ENCODE measurements around the gene LIPT2. TPM values are rescaled to one million over a fixed set of nuclear protein-coding genes. Genes with fewer than 3 reads are reported as not detected.
A peak's percentile ranks its signal among the peaks of the same experiment; 100 is the strongest.

The LIPT2 gene
- 7.1 and 8.2 TPM in 2 replicates for total RNA-seq (2021)
- long read RNA-seq, transcript LIPT2-201 (2 exons, 1,018 nt): major isoform, 22 of 36 reads
- long read RNA-seq, partial matches to known transcripts: 0 of 36 reads
- long read RNA-seq, other reads (novel, unspliced or antisense): 10 of 36 reads

DNA sequence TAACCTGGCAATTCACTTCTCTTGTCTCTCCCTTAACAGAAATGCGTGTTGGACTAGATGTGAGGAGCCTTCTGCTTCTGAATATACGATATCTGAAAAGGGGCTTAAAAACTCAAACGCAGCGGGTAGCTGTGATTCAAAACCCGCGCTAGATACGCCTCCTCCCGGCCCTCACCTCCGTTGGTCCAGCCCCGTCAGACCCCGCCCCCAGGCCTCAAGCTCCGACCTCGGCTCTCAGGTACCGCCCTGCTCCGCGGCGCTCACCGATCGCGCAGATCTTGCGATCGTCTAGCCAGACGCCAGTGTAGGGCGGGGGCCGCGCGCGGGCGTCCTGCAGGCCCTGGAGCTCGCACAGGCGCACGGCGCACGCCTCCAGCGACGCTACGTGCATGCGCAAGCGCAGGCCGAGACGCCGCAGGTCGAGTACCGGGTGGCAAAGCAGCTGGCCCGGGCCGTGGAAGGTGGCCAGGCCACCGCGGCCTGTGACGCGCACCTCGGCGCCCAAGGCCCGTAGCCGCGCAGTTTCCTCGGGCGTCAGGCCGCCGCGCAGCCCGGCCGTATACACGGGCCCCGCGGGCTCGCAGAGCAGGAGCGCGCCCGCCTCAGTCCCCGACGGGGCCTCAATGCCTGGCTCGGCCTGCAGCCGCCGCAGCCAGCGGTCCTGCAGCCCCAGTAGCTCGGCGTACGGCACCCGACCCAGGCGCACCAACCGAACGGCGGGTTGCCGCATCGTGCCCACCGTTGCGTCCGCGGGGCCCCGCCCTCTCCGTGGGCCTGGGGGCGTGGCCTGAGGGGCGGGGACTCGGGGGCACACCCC, at the start of gene LIPT2:
TSS of gene LIPT2 (minus strand) at position 751 of the 817 bp plus-strand sequence. CDS start at position 730, 21 bp downstream.
- Histone ChIP-seq H3T11ph (ENCODE audit: low read length) (no peak within 1 kb of the TSS), H2BK15ac (ENCODE audit: low read depth, low read length) (no peak within 1 kb of the TSS; the same call in 1 of the 2 replicates), H2AK5ac (ENCODE audit: insufficient read length, low read length) (no peak within 1 kb of the TSS), H2BK120ac (ENCODE audit: low read depth, low read length, poor library complexity, severe bottlenecking) (no peak within 1 kb of the TSS), H3K4me2 (ENCODE audit: insufficient read depth, insufficient read length, low read length) (peak within 1 kb of the TSS; percentile 94), H3K27me3 (ENCODE audit: insufficient read depth, low read length) (no peaks in the 10 kb centered on the region), H3K9ac (ENCODE audit: extremely low read depth, insufficient read length, low read length) (peak within 1 kb of the TSS; percentile 70), H4K91ac (ENCODE audit: insufficient read length, low read depth, low read length) (no peak within 1 kb of the TSS), H4K20me1 (ENCODE audit: control insufficient read depth, insufficient read depth, insufficient read length) (no peaks in the 10 kb centered on the region), H4K8ac (replicated peaks; ENCODE audit: insufficient read length, low read depth, low read length) (no peak within 1 kb of the TSS), H2BK12ac (ENCODE audit: insufficient read length, low read depth, low read length) (no peak within 1 kb of the TSS), H3K4me1 (ENCODE audit: insufficient read depth, low read length) (no peaks in the 10 kb centered on the region; the same call in 1 of the 2 replicates), H3K56ac (ENCODE audit: insufficient read length, low read depth, low read length) (no peak within 1 kb of the TSS), H2AFZ (ENCODE audit: low read length) (peak within 1 kb of the TSS; percentile 94), H3K79me2 (ENCODE audit: insufficient read depth, low read length) (no peaks in the 10 kb centered on the region), H3K23me2 (ENCODE audit: insufficient read length, low read depth, low read length, poor library complexity, severe bottlenecking) (peaks cover 8% of the 10 kb centered on the region), H2BK5ac (ENCODE audit: insufficient read length, low read length) (peak within 1 kb of the TSS; percentile 36), H4K5ac (ENCODE audit: insufficient read length, low read depth, low read length) (peak within 1 kb of the TSS; percentile 12), H3K23ac (ENCODE audit: insufficient read length, low read depth, low read length) (no peak within 1 kb of the TSS), H3K79me1 (ENCODE audit: insufficient read depth, low read depth, low read length, poor library complexity, severe bottlenecking) (no peaks in the 10 kb centered on the region), H3K9me3 (ENCODE audit: control insufficient read depth, low read depth, low read length) (no peaks in the 10 kb centered on the region), H3K18ac (ENCODE audit: insufficient read length, low read depth, low read length) (peak within 1 kb of the TSS; percentile 92), H2BK20ac (ENCODE audit: low read depth, low read length, poor library complexity, severe bottlenecking) (no peak within 1 kb of the TSS), H3K4ac (ENCODE audit: low read depth, low read length) (no peak within 1 kb of the TSS; the same call in 1 of the 2 replicates), H3K14ac (ENCODE audit: insufficient read depth, low read length) (peak within 1 kb of the TSS; percentile 77), H3K27ac (ENCODE audit: insufficient read length, low read depth, low read length) (peak within 1 kb of the TSS; percentile 24)
- peaks cover 13 to 21% of the 10 kb centered on the region in 2 experiments for H3K4me1 Mint-ChIP-seq
- peak within 1 kb of the TSS; percentile 67 to 77 for H3K4me3 Mint-ChIP-seq
- peak; percentile 98 for DNase-seq
- no CpG with 5 or more reads among the region's 94 CpGs for WGBS (ENCODE audit: extremely low coverage, insufficient read length, low lambda C conversion rate)
- TF ChIP-seq, protein P1, sequence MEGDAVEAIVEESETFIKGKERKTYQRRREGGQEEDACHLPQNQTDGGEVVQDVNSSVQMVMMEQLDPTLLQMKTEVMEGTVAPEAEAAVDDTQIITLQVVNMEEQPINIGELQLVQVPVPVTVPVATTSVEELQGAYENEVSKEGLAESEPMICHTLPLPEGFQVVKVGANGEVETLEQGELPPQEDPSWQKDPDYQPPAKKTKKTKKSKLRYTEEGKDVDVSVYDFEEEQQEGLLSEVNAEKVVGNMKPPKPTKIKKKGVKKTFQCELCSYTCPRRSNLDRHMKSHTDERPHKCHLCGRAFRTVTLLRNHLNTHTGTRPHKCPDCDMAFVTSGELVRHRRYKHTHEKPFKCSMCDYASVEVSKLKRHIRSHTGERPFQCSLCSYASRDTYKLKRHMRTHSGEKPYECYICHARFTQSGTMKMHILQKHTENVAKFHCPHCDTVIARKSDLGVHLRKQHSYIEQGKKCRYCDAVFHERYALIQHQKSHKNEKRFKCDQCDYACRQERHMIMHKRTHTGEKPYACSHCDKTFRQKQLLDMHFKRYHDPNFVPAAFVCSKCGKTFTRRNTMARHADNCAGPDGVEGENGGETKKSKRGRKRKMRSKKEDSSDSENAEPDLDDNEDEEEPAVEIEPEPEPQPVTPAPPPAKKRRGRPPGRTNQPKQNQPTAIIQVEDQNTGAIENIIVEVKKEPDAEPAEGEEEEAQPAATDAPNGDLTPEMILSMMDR (conservative IDR thresholded peaks at IDR 0.05): no peak
- H3K36me3 Mint-ChIP-seq (ENCODE audit: insufficient read depth in 1 of 3, low read depth in 3 of 3): peaks cover 17 to 38% (median 19%) of the 10 kb centered on the region in 3 experiments
- no peaks in the 10 kb centered on the region for H3K27me3 Mint-ChIP-seq (ENCODE audit: low read depth)
- H3K9me3 Mint-ChIP-seq: peaks cover 16 to 21% of the 10 kb centered on the region in 2 experiments
- peak within 1 kb of the TSS; percentile 91 to 94 (median 92) for H3K27ac Mint-ChIP-seq

All from H9 (cell line).